HepG2 (cell line): ENCODE results near the gene ZSCAN32.

Source experiments
- ARNT ChIP-seq: fragments of 450-650 bp; IDR thresholded peaks from 2 replicates; pipeline ENCODE4 v1.6.1; 2017
- BCLAF1 ChIP-seq: fragments of 450-650 bp; IDR thresholded peaks from 2 replicates; pipeline ENCODE4 v1.6.1; 2017; ENCODE audit warnings: mild to moderate bottlenecking
- CTCF ChIP-seq: sonication (generic); formaldehyde crosslinking; IDR thresholded peaks from 2 replicates; pipeline ENCODE4 v1.5.0; 2020; ENCODE audit warnings: mild to moderate bottlenecking, missing genetic modification reagents, moderate library complexity
- MXI1 ChIP-seq: IDR thresholded peaks from 3 replicates; pipeline ENCODE4 v1.6.1; 2012; ENCODE audit warnings: low read depth, low read length, inconsistent platforms, borderline replicate concordance
- NCOA2 ChIP-seq: sonication (generic); formaldehyde crosslinking; IDR thresholded peaks from 2 replicates; pipeline ENCODE4 v1.8.0; 2022; ENCODE audit warnings: inconsistent platforms
- NKX3-1 ChIP-seq: sonication (generic); formaldehyde crosslinking; IDR thresholded peaks from 2 replicates; pipeline ENCODE4 v1.5.0; 2020; ENCODE audit warnings: missing genetic modification reagents
- PLSCR1 ChIP-seq: sonication (generic); formaldehyde crosslinking; IDR thresholded peaks from 2 replicates; pipeline ENCODE4 v1.5.0; 2020; ENCODE audit warnings: missing genetic modification reagents, mild to moderate bottlenecking, borderline replicate concordance
- SALL1 ChIP-seq: sonication (generic); formaldehyde crosslinking; IDR thresholded peaks from 2 replicates; pipeline ENCODE4 v1.8.0; 2022; ENCODE audit warnings: mild to moderate bottlenecking, missing genetic modification reagents
- ZBTB43 ChIP-seq: sonication (generic); formaldehyde crosslinking; conservative IDR thresholded peaks from 2 replicates; pipeline ENCODE4 v1.4.0; 2020; ENCODE audit warnings: missing genetic modification reagents
- ZIK1 ChIP-seq: sonication (generic); formaldehyde crosslinking; IDR thresholded peaks from 2 replicates; pipeline ENCODE4 v1.5.0; 2020; ENCODE audit warnings: mild to moderate bottlenecking, low read depth, missing genetic modification reagents, borderline replicate concordance

- TF ChIP-seq NKX3-1 (no peak), CTCF (CRISPR knock-in tag) (no peak), MXI1 (no peak), ZBTB43 (no peak), ARNT (no peak), NCOA2 (no peak), ZIK1 (CRISPR knock-in tag) (no peak), SALL1 (CRISPR knock-in tag) (no peak), BCLAF1 (no peak), PLSCR1 (CRISPR knock-in tag) (no peak)
Measured at GRCh38 chr16:3356118-3356517, 44.7 kb downstream of the ZSCAN32 start.
